HG02571 (cell line): ENCODE measurements around the gene PYGL.
"Not testable (repeated sequence)": the region's sequence is repeated elsewhere in the genome, so short reads cannot be mapped to it uniquely, and the experiment has no call there.

Experiments used
- ATAC-seq: cut with Tn5 transposase; IDR thresholded peaks from one replicate; pipeline ENCODE4 v1.9.1; 2021; ENCODE audit warnings: mild to moderate bottlenecking, moderate library complexity; ENCODE audit not compliant: unreplicated experiment

The PYGL gene

DNA sequence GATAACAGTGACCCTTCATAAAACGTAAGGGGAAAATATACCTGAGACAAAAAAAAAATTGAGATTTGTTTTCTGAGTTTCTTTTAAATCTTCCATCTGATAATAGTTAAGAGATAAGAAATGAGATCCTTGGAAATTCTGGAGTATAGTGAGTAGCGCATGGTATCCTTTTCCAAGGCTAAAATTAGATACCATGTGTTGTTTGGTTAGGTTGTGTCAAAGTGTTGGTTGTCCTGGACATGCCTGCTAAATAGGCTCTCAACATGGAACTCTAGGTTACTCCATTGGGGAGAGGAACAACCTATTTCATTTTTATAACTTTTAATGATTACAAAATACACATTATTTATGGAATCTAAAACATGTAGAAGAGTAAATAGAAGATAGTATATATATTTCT lies 14.8 kb downstream of the PYGL start:
- no peak for ATAC-seq

GRCh38 chr14:50928002-50928635 lies 16.2 kb downstream of the PYGL start:
- ATAC-seq, result no peak

DNA sequence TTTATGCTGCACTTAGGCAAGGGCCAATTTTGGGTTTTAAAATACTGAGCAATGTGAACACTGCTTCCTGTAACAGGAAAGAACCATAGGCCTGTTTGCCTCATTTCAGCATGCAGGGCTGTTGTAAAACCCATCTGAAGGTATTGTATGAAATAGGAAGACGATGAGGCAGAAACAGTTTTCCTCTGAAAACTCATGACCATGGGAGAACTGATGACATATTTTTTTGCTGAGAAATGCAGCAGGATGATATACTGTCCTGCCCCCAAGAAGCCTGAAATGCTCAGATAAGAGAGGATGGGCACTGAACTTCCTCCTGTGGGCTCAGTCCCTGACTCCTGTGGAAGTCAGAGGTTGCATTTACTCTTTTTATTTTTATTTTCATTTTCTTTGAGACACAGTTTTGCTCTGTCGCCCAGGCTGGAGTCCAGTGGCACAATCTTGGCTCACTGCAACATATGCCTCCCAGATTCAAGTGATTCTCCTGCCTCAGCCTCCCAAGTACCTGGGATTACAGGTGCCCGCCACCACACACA lies 17.4 kb downstream of the PYGL start:
- ATAC-seq, result no peak

DNA sequence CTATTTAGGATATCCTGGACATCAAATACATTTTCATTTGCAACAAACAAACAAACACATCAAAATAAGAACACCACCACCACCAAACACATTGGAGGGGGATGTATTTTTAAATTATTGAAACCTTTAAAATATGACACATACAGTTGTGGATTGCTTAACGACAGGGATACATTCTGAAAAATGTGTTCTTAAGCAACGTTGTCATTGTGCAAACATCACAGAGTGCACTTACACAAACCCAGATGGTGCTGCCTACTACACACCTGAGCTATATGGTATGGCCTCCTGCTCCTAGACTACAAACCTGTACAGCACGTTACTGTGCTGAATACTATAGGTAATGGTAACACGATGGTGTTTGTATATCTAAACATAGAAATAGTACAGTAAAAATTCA lies 19.4 kb downstream of the PYGL start:
- no peak for ATAC-seq

DNA sequence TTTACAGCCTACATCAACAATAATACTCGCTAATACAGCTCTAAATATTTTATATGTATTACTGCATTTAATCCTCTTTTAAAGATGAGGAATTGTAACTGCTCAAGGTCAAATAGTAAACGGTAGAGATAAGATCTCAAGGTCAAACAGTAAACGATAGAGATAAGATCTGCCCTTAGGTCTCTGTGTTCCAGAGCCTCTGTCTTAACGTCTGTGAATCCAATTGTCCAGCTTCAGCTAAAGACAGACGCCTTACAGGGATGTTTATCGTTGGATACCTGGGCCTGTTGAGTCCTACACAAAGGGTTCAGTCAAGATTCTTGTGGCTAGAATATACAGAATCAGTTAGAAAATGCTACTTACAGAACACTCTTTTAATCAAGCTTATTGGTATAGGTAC lies 20.0 kb downstream of the PYGL start:
- ATAC-seq, result no peak

GRCh38 chr14:50922803-50923202 lies 21.5 kb downstream of the PYGL start:
- ATAC-seq, result no peak

- no peak for ATAC-seq
Observed at GRCh38 chr14:50920482-50921230, 23.6 kb downstream of the PYGL start.

DNA sequence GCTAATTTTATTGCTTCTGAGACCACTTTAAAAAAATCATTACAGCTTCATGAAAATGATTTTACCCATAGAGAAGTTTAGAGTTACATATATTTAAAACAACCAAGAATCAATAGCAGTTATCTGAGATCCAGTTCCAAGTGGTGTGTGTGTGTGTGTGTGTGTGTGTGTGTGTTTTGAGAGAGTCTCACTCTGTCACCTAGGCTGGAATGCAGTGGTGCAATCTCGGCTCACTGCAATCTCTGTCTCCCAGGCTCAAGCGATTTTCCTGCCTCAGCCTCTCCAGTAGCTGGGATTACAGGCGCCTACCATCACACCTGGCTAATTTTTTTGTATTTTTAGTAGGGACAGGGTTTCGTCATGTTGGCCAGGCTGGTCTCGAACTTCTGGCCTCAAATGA lies 24.8 kb downstream of the PYGL start:
- ATAC-seq, result not testable (repeated sequence)

DNA sequence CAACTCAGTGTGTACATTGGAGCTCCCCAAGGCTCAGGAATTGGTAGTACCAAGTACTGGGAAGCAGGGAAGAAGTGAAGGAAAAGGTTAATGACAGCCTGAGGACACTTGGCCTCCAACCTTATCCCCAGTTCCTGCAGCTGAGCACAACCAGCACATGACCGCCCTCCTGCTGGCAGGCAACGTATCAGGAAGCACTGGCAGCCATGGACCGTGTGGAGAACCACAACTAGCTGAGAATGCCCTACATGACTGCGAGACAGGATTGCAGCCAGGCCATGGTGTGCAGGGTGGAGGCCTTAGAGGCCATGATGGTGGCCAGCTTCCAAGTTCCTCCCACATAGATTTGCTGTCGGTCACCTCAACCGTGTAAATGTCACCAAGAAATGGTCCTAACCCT lies 26.8 kb downstream of the PYGL start:
- ATAC-seq, result no peak

- ATAC-seq, result no peak
Observed at GRCh38 chr14:50910495-50911420, 33.5 kb downstream of the PYGL start.

- no peak for ATAC-seq
Observed at GRCh38 chr14:50906326-50907065, 37.8 kb downstream of the PYGL start.

DNA sequence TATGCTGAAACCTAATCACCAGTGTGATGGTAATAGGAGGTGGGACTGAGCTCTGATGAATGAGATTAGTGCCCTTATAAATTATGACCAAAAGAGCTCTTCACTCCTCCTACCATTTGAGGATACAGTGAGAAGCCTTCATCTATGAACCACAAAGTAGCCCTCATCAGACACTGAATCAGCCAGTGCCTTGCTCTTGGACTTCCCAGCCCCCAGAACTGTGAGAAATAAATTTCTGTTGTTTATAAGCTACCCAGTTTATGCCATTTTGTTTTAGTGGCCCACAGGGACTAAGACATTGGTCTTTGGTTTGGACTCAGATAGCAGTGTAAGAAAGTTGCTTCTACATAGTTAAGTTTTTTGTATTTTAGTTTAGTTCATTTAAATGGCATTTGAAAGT lies 39.6 kb downstream of the PYGL start:
- ATAC-seq, result no peak

DNA sequence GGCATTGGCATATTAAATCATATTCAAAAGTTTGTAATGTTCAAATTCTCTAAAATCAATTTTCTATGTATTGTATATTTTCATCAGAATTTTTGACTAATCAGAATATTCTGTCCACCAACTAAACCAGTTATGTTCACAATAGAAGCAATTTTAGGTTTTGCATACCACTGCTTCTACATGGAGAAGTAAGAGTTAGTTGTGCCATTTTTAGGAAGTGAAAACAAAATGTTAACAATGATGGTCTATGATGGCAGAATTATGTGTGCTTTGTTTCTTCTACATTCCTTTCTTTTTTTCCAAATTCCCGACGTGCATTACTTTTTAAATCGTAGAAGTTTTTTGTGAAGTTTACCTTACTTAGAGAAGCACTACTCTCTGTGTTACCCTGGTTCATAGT lies 42.9 kb downstream of the PYGL start:
- no peak for ATAC-seq

DNA sequence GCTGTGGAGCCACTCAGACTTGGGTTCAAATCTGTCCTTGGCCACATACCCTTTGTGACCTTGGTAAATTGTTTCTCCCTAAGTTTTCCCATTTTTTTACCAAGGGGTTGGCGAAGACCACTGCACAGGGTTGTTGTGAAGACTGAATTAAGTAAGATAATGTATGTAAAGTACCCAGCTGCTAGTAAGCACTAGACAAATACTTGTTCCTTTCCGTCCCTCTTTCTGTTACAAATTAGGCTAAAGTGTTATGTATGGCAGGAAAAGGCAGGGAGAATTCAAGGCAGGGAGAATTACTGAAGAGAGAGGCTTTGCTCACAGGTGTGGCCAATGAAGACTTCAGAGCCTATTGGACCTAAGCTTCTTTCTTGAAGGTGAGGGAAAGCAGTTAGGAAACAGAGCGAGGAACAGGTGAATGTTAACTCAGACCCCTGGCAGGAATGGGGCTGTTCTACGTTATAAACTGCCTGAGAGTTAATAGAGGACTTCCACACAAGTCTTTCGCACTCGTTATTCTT lies 46.6 kb downstream of the PYGL start:
- no peak for ATAC-seq

GRCh38 chr14:50897005-50897404 lies 47.3 kb downstream of the PYGL start:
- ATAC-seq, result not testable (repeated sequence)

DNA sequence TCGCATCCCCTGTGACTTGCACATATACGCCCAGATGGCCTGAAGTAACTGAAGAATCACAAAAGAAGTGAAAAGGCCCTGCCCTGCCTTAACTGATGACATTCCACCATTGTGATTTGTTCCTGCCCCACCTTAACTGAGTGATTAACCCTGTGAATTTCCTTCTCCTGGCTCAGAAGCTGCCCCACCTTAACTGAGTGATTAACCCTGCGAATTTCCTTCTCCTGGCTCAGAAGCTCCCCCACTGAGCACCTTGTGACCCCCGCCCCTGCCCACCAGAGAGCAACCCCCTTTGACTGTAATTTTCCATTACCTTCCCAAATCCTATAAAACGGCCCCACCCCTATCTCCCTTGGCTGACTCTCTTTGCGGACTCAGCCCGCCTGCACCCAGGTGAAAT lies 47.9 kb downstream of the PYGL start:
- not testable (repeated sequence) for ATAC-seq

- no peak for ATAC-seq
Observed at GRCh38 chr14:50892255-50892654, 52.0 kb downstream of the PYGL start.

GRCh38 chr14:50887476-50887875 lies 56.8 kb downstream of the PYGL start:
- no peak for ATAC-seq

DNA sequence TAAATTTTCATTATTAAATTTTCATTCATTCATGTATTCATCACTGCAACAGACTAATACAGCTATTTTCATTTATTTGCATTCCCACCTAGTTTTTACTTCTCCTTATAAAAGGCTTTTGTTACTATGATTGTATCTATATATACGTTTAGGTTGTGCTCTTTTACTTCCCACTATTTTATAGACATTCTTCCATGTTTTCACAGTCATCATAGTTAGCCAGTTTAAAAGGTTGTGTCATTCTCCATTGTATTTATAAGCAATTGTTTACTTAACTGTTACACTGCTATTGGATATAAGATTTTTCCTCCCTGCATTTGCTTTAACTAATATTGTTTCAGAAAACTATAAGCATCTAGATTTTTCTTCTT lies 60.5 kb downstream of the PYGL start:
- no peak for ATAC-seq
